Measurements from ENCODE around the gene AFAP1.

- TF ChIP-seq POLR2AphosphoS5 (IDR thresholded peaks at IDR 0.05; ENCODE audit: low read depth, low read length) = no peak
- no peak for TF ChIP-seq POLR2A (IDR thresholded peaks at IDR 0.05; ENCODE audit: low read depth, low read length)
Observed at GRCh38 chr4:7784131-7784870, 155.4 kb downstream of the AFAP1 start.
